GM19438 (cell line): Measurements from ENCODE around the gene SETX.
"Not testable (repeated sequence)": the region's sequence is repeated elsewhere in the genome, so short reads cannot be mapped to it uniquely, and the experiment has no call there.

Source experiments
- ATAC-seq: cut with Tn5 transposase; IDR thresholded peaks from one replicate; pipeline ENCODE4 v1.9.1; 2021; ENCODE audit warnings: low read depth; ENCODE audit not compliant: unreplicated experiment

The SETX gene

DNA sequence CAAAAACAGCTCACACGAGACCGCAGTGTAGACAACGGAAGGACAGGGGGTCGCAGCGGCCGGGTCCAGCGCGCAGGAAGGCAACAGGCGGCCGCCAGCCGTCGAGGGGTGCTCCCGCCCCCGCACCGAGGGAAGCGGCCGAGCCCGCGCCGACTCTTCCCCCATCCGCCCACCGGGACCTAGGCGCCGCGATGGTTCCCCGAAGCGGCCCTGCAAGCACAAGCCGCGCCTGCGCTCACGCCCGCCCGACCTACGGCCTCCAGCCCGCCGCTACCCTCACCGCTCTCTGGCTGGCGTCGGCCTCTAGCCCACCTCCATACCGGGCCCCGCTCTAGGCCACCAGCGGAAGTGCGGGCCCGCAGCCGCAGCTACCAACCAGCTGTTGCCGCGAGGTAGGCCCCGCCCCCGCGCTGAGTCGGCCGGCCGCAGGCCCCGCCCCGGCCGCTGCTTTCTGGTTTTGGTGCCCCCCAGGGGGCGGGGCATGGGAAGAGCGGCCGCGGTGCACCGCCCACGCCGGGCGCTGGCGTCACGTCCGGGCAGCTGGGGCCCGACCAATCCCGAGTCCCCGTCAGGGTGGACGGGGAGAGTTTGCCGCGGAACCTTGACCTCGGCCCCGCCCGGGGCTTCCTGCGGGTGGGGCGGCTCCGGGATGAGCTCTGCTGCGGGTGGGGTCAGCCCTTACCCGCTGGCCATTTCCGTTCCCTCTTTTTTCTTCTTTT lies at the start of gene SETX:
SETX (minus strand) TSS at position 350 of the 719 bp plus-strand sequence. CDS start 5,558 bp downstream, outside the sequence.
- ATAC-seq = peak; percentile 85

GRCh38 chr9:132404228-132404881 lies 49.6 kb upstream of the SETX start:
- ATAC-seq = no peak

DNA sequence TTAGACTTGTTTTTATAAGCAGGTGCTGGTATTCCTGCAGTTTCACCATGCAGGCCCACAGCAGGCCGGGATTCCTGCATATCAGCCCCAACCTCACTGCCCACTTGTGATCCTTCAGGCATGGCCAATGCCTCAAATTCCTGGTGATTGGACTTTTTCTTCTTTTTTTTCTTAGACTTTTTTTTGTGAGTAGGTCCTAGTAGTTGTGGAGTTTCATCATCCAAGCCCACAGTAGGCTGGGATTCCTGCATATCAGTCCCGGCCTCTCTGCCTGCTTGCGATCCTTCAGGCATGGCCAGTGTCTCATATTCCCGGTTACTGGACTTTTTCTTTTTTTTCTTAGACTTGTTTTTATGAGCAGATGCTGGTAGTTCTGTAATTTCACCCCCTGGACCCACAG lies 47.0 kb upstream of the SETX start:
- no peak for ATAC-seq

DNA sequence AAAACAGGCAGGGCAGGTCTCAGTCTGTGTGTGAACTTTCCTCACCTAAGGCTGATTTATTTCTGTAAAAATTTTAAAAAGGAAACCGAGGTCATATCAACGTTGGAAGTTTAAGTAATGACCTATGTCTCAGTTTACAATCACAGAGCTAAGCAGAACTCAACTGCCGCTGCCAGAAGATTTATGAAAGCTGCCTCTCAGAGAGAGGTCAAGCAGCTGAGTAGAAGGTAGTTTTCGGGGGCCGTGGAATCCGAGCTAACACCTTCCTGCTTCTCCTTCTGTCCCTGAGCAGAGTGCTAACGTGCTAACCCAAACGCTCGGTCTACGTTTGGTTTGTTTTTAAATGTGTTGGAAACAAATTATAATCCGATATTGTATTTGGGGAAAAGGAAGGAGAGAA lies 40.8 kb upstream of the SETX start:
- ATAC-seq = no peak

- no peak for ATAC-seq
These were observed 36.7 kb upstream of the SETX start for GRCh38 chr9:132391449-132391848.

DNA sequence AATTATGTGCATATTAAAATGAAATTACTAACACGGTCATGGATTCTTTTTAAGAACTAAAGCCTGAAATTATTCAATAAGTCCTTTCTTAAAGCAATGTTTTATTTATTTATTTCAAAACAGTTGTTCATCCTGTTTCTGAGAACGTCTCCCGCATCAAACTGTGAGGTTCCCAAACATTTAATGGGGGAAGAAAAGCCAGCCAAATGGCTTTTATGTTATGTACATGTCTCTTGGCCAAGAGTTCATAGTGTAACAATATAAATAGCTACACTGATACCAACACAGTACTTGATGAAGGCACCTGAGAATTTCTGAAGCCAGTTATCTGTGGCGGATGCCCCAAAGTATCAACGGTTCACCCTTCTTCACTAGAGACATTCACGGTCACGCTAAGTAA lies 36.2 kb upstream of the SETX start:
- ATAC-seq = no peak

DNA sequence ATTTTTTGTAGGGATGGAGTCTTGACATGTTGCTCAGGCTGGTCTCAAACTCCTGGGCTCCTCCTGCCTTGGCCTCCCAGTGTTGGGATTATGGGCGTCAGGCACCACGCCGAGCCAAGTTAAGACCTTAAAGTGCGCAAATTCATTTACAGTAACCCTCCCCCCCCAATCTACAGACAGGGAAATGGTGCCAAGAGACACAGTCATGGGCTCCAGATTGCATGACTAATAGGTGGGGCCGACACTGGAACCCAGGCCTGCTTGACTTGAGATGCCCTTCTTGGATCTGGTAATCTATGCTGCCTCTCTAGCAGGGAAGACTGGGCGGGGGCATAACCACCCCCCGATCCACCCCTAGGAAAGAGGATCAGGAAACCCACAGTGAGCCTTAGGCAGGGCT lies 32.3 kb upstream of the SETX start:
- no peak for ATAC-seq

DNA sequence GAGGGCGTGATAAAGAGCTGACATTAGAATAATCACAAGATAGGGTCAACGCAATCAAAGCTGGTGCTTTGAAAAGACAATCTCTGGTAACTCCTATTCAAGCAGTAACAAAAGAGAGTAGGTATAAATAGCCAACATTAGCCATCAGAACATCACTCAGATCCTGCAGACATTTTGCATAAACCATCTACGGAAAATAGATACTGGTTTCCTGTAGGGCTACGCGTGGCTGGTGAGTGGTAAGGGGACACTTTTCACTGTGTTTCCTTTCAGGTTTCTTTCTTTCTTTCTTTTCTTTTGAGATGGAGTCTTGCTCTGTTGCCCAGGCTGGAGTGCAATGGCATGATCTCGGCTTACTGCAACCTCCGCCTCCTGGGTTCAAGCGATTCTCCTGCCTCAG lies 29.6 kb upstream of the SETX start:
- ATAC-seq = no peak

DNA sequence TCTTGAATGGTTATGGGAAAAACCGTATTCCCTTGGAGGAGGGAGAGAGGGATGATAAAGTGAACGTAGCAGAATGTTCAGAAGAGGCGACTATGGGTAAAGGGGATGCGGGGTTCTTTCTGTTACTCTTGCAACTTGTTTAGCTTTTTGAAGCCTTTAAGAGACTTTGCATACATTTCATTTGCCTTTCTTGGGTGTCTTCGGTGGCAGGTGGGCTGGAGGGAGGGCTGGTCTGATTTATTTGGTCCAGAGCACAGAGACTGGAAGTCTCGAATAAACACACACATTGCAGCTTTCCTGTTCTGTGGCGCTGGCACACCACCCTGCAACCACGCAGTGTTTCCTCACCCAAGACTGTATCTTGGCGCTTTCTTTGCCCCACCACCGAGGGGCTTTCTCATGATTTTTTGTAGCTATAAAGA lies 28.7 kb upstream of the SETX start:
- peak; percentile 41 for ATAC-seq

GRCh38 chr9:132381966-132382541 lies 27.3 kb upstream of the SETX start:
- ATAC-seq = peak; percentile 60

- not testable (repeated sequence) for ATAC-seq
These were observed 23.6 kb upstream of the SETX start for GRCh38 chr9:132378416-132378815.

DNA sequence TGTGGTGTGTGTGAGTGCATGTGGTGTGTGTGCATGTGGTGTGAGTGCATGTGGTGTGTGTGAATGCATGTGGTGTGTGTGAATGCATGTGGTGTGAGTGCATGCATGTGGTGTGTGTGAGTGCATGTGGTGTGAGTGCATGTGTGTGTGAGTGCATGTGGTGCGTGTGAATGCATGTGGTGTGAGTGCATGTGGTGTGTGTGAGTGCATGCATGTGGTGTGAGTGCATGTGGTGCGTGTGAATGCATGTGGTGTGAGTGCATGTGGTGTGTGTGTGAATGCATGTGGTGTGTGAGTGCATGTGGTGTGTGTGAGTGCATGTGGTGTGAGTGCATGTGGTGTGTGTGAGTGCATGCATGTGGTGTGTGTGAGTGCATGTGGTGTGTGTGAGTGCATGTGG lies 23.0 kb upstream of the SETX start:
- not testable (repeated sequence) for ATAC-seq

GRCh38 chr9:132372177-132373095 lies 17.6 kb upstream of the SETX start:
- ATAC-seq = no peak

- no peak for ATAC-seq
These were observed 15.8 kb upstream of the SETX start for GRCh38 chr9:132370592-132370991.

- no peak for ATAC-seq
These were observed 14.6 kb upstream of the SETX start for GRCh38 chr9:132369421-132369820.

GRCh38 chr9:132367613-132368313 lies 13.0 kb upstream of the SETX start:
- ATAC-seq = no peak

- no peak for ATAC-seq
These were observed 11.7 kb upstream of the SETX start for GRCh38 chr9:132366481-132366880.

- ATAC-seq = no peak
These were observed 11.2 kb upstream of the SETX start for GRCh38 chr9:132365986-132366385.

- no peak for ATAC-seq
These were observed 9.3 kb upstream of the SETX start for GRCh38 chr9:132364068-132364467.

- ATAC-seq = no peak
These were observed 3.0 kb upstream of the SETX start for GRCh38 chr9:132357764-132358163.
